HG03457 (cell line): ENCODE measurements around the gene KIR2DL1.
"Not testable (repeated sequence)": the region's sequence is repeated elsewhere in the genome, so short reads cannot be mapped to it uniquely, and the experiment has no call there.

Source experiments
- ATAC-seq: cut with Tn5 transposase; IDR thresholded peaks from one replicate; pipeline ENCODE4 v1.9.1; 2021; ENCODE audit warnings: moderate number of reproducible peaks; ENCODE audit not compliant: unreplicated experiment

The KIR2DL1 gene

GRCh38 chr19:54771018-54771960, 1.7 kb downstream of the KIR2DL1 start:
- ATAC-seq: not testable (repeated sequence)

GRCh38 chr19:54772666-54773065, 3.1 kb downstream of the KIR2DL1 start:
- ATAC-seq: not testable (repeated sequence)

DNA sequence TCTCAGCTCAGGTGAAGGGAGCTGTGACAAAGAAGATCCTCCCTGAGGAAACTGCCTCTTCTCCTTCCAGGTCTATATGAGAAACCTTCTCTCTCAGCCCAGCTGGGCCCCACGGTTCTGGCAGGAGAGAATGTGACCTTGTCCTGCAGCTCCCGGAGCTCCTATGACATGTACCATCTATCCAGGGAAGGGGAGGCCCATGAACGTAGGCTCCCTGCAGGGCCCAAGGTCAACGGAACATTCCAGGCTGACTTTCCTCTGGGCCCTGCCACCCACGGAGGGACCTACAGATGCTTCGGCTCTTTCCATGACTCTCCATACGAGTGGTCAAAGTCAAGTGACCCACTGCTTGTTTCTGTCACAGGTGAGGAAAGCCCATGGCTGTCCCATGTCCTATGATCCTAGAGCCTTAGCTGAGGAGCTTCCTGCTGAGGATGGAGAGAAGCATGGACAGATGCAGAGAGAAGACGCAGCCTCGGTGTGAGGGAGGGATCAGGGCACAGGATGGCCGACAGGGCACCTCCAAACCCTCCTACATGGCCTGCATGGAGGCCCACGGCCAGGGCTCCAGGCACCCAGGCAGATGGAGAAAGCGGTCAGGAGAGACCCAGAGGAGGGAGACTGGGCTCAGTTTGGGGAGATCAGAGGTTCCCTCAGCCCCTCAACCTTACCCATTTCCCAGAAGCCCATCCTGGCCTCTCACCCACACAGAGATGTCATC, 5.7 kb downstream of the KIR2DL1 start:
- not testable (repeated sequence) for ATAC-seq

GRCh38 chr19:54775830-54776229, 6.2 kb downstream of the KIR2DL1 start:
- ATAC-seq: not testable (repeated sequence)

DNA sequence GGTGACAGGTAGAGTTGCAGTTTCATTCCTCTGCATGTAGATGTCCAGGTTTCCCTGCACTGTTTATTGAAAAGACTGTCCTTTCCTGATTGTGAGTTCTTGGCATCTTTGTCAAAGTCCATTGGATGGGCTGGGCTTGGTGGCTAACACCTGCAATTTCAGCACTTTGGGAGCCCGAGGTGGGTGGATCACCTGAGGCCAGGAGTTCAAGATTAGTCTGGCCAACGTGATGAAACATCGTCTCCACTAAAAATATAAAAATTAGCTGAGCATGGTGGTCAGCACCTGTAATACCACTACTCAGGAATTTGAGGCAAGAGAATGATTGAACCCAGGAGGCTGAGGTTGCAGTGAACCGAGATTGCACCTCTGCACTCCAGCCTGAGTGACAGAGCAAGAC, 8.3 kb downstream of the KIR2DL1 start:
- not testable (repeated sequence) for ATAC-seq

DNA sequence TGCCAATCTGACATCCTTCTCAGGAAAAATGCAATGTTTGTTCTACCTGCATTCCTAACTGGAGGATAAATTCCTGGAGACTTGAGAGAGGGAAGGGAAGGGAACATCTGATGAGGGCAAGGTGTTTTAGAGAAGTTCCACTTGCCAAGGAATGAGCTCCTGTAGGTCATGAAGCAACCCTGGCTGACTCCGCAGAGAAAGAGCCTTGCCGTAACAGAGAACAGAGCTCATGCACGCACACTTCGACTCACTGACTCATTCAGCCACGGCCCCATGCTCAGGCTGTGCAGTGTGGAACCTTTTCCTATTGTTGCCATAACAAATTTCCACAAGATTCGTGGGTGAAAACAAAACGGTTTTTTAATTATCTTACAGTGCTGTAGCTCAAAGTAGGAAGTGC, 9.3 kb downstream of the KIR2DL1 start:
- not testable (repeated sequence) for ATAC-seq

- not testable (repeated sequence) for ATAC-seq
Observed at GRCh38 chr19:54782916-54783315, 13.3 kb downstream of the KIR2DL1 start.

GRCh38 chr19:54786091-54786723, 16.6 kb downstream of the KIR2DL1 start:
- ATAC-seq: not testable (repeated sequence)

GRCh38 chr19:54788154-54788553, 18.6 kb downstream of the KIR2DL1 start:
- not testable (repeated sequence) for ATAC-seq

DNA sequence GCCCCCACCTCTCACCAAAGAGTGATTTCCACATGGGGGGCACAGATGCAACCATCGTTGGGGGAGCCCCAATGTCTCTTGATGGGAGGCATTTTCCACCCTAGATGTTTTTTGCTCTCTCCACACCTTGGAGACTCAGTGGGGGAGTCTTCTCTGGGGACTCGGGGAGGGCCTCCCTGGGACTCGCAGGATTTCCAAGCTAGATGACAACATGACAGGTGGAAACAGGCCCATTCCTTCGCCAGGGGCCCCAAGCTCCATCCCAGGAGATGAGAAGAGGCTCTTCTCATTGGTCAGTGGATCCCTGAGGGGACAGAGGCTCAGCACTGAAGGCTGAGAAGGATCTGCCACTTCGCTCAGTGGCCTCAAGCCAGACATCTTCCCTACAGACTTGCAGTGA, 21.1 kb downstream of the KIR2DL1 start:
- no peak for ATAC-seq

DNA sequence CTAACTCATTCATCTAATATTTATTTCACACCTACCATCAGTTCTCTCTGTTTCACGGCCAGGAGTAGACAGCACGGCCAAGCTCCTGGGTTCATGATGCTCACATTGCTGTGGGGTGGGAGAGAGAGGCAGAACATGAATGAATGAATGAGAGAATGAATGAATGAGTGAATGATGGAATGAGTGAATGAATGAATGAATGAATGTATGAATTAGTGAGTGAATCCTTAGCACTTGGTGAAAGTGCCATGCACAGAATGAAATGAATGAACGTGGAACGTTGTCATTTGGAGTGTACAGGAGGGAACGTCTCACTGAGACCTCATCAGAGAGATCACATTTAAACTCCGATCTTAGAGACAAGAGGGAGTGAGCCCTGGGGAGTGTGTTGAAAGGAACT, 21.9 kb downstream of the KIR2DL1 start:
- ATAC-seq: no peak

DNA sequence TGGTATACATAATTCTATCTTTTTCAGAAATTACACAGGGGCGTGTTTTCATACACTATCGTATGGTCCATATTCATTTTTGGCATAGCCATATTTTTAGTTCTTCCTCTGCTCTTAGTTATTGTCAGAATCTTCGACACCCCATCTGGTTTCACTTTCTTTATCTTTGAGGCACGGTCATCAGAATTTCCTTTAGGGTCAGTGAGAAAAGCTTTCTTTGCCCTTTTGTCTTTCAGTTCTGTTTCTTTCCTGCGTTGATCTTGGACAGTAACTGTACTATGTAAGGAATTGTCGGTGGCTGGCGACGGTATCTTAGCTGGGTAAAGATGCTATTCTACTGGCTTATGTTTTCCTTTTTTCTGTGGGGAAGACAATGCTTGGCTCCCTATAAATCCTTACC, 23.2 kb downstream of the KIR2DL1 start:
- no peak for ATAC-seq

DNA sequence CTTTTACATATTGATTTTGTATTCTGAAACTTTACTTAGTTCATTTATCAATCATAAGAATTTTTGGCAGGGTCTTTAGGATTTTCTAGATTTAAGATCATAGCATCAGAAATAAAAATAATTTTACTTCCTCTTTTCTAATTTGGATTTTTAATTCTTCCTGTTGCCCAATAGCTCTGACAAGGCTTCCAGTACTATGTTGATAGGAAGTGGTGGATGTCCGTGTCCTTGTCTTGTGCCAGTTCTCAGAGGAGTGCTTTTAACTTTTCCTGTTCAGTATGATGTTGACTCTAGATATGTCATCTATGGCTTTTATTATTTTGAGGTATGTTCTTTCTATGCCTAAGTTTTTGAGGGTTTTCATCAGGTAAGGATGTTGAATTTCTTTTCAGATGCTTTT, 26.2 kb downstream of the KIR2DL1 start:
- ATAC-seq: no peak

- ATAC-seq: no peak
Observed at GRCh38 chr19:54803410-54803809, 33.8 kb downstream of the KIR2DL1 start, which contains the start of gene KIR2DL4. Gene KIR2DL4 (plus strand): TSS chr19:54803610. CDS start chr19:54803652, 42 bp downstream.

- ATAC-seq: no peak
Observed at GRCh38 chr19:54804101-54804500, 34.5 kb downstream of the KIR2DL1 start.

DNA sequence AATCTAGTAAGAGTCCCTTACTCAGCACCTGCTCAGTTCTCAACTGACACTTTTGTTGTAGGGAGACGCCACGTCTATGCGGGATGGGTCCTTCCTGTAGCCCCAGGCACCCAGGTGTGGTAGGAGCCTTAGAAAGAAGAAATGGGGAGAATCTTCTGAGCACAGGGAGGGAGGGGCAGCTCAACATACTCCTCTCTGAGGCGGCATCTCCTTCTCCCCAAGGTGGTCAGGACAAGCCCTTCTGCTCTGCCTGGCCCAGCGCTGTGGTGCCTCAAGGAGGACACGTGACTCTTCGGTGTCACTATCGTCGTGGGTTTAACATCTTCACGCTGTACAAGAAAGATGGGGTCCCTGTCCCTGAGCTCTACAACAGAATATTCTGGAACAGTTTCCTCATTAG, 35.0 kb downstream of the KIR2DL1 start:
- no peak for ATAC-seq

GRCh38 chr19:54805665-54806515, 36.3 kb downstream of the KIR2DL1 start:
- ATAC-seq: no peak

DNA sequence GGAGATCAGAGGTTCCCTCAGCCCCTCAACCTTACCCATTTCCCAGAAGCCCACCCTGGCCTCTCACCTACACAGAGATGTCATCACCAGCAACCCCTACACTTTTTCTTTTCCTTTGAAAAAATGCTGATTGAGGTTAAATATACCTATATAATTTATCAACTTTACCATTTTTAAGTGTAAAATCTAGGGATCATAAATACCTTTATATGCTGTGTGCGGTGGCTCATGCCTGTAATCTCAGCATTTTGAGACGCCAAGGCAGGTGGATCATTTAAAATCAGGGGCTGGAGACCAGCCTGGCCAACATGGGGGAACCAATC, 36.9 kb downstream of the KIR2DL1 start:
- no peak for ATAC-seq

- ATAC-seq: not testable (repeated sequence)
Observed at GRCh38 chr19:54814571-54814970, 45.0 kb downstream of the KIR2DL1 start.

DNA sequence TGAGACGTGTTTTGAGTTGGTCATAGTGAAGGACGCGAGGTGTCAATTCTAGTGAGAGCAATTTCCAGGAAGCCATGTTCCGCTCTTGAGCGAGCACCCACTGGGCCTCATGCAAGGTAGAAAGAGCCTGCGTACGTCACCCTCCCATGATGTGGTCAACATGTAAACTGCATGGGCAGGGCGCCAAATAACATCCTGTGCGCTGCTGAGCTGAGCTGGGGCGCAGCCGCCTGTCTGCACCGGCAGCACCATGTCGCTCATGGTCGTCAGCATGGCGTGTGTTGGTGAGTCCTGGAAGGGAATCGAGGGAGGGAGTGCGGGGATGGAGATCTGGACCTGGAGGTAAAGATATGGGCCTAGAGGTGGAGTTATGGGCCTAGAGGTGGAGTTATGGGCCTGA, 46.7 kb downstream of the KIR2DL1 start, which contains the start of gene KIR3DL1:
Gene KIR3DL1, plus strand, starts transcription at position 218 of the 400 bp plus-strand sequence.
- not testable (repeated sequence) for ATAC-seq
